SK-N-MC (cell line): ENCODE measurements around the gene ZC3H4.

ENCODE experiments used
- EZH2 ChIP-seq: fragments of 200-600 bp; sonication (generic); IDR thresholded peaks from one replicate; pipeline ENCODE4 v1.6.1; 2017; ENCODE audit warnings: antibody characterized with exemption
- FOXP2 ChIP-seq: optimal IDR thresholded peaks from 2 replicates; pipeline ENCODE3; 2011; ENCODE audit warnings: mild to moderate bottlenecking, moderate library complexity; ENCODE audit not compliant: insufficient read depth; ENCODE audit errors: extremely low read length, control extremely low read depth

DNA sequence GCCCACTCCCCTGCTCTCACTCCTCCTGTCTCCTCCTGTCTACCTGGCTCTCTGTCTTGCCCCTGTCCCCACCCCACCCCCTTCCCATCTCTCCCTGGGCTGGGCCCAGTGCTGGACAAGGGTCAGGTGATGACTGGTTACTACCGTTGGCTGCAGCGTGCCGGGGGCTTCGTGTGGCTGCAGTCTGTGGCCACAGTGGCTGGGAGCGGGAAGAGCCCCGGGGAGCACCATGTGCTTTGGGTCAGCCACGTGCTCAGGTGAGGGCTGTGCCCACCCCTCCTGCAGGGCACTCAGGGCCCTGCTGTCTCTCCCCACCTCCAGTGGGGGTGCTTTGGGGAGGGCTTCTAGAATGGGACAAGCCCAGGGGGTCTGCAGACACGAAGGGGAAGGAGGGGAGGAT, 72.7 kb downstream of the ZC3H4 start:
- no peak for TF ChIP-seq FOXP2
- TF ChIP-seq EZH2, result no peak
